Measurements from ENCODE around the gene WFDC10A. TPM values are rescaled to one million over a fixed set of nuclear protein-coding genes. Genes with fewer than 3 reads are reported as not detected.
"Not testable (repeated sequence)": the region's sequence is repeated elsewhere in the genome, so short reads cannot be mapped to it uniquely, and the experiment has no call there.

WFDC10A gene
- total and polyA plus RNA-seq, 2 experiments from 2014 or later: not detected

DNA sequence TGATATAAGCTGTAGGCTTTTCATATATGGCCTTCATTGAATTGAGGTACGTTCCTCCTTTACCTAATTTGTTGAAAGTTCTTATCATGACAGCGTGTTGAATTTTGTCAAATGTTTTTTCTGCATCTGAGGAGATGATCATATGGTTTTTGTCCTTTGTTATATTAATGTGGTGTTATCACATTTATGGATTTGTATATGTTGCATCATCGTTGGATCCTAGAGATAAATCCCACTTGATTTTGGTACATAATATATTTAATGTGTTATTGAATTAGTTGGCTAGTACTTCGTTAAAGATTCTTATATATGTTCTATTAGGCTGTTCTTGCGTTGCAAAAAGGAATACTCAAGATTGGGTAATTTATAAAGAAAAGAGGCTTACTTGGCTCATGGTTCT is 10.1 kb downstream of the WFDC10A start:
- H3K27me3 ChIP-seq (replicated peaks; ENCODE audit: insufficient read depth): peaks cover 11% of the 10 kb centered on the region; the same call in 1 of the 2 replicates
- no peak overlapping the region for H3K4me2 ChIP-seq (ENCODE audit: unreplicated experiment)
- no peak overlapping the region for H3K27ac ChIP-seq
- WGBS, 2 experiments (ENCODE audit: low coverage in 1 of 2, low lambda C conversion rate in 2 of 2, missing lambda C conversion rate in 2 of 2): 25 to 31% methylated on average over 5 of the region's 5 CpGs
- in situ Hi-C loops (cut with MboI): no loop called here
- H2AFZ ChIP-seq: no peak overlapping the region
- H3K4me3 ChIP-seq: no peak overlapping the region
- no peaks in the 10 kb centered on the region for H3K9me3 ChIP-seq (ENCODE audit: low read depth)
- no peak for DNase-seq
- H3K9ac ChIP-seq: no peak overlapping the region
- no peaks in the 10 kb centered on the region for H3K4me1 ChIP-seq (ENCODE audit: insufficient read depth)
- H3F3A ChIP-seq (ENCODE audit: insufficient read depth): no peaks in the 10 kb centered on the region
- H3K36me3 ChIP-seq (ENCODE audit: low read depth): no peaks in the 10 kb centered on the region
- TF ChIP-seq EZH2 (IDR thresholded peaks at IDR 0.05; ENCODE audit: insufficient read depth, poor library complexity, severe bottlenecking): no peak
- TF ChIP-seq EZH2phosphoT487 (IDR thresholded peaks at IDR 0.05; ENCODE audit: insufficient read depth, low read depth): no peak
- H3K79me2 ChIP-seq (ENCODE audit: insufficient read depth): no peaks in the 10 kb centered on the region
- H4K20me1 ChIP-seq (ENCODE audit: insufficient read depth): no peaks in the 10 kb centered on the region
- H3K9me2 ChIP-seq (ENCODE audit: insufficient read depth): no peaks in the 10 kb centered on the region; the same call in 1 of the 2 replicates

DNA sequence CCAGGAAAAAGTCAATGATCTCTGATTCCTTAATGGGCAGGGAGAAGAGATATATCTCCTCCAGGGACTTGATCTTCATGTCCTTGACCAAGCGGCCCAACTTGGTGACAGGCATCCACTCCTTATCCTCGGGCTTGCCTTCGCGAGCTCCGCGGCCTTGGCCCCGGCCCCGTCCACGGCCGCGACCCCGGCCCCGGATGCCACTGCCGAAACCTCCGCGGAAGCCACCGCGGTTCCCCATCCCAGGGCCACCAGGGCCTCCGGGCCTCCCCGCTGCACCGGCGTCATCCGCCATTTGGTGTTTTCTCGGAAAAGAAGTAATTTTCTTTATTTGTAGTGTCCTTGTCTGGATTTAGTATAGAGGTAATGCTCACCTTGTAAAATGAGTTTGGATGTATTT is 11.5 kb downstream of the WFDC10A start:
- WGBS, 2 experiments (ENCODE audit: low coverage in 1 of 2, low lambda C conversion rate in 2 of 2, missing lambda C conversion rate in 2 of 2): 87 to 94% methylated on average over 5 to 24 of the region's 24 CpGs
- H3F3A ChIP-seq (ENCODE audit: insufficient read depth); H3K27ac ChIP-seq: not testable (repeated sequence)

DNA sequence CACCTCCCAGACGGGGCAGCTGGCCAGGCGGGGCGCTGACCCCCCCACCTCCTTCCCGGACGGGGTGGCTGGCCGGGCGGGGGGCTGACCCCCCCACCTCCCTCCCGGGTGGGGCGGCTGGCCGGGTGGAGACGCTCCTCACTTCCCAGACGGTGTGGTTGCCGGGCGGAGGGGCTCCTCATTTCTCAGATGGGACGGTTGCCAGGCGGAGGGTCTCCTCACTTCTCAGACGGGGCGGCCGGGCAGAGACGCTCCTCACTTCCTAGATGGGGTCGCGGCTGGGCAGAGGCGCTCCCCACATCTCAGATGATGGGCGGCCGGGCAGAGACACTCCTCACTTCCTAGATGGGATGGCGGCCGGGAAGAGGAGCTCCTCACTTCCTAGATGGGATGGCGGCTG is 16.3 kb downstream of the WFDC10A start:
- H3K27me3 ChIP-seq (replicated peaks; ENCODE audit: insufficient read depth); H3K4me3 ChIP-seq; in situ Hi-C loops (cut with MboI); H3K36me3 ChIP-seq (ENCODE audit: low read depth); H3K9me2 ChIP-seq (ENCODE audit: insufficient read depth); DNase-seq; H3K4me2 ChIP-seq (ENCODE audit: unreplicated experiment); H3K79me2 ChIP-seq (ENCODE audit: insufficient read depth); H3F3A ChIP-seq (ENCODE audit: insufficient read depth); H2AFZ ChIP-seq; H3K9ac ChIP-seq; H4K20me1 ChIP-seq (ENCODE audit: insufficient read depth); H3K27ac ChIP-seq; H3K9me3 ChIP-seq (ENCODE audit: low read depth); H3K4me1 ChIP-seq (ENCODE audit: insufficient read depth): not testable (repeated sequence)
- 79 to 98% methylated on average over 9 to 18 of the region's 28 CpGs for WGBS, 2 experiments (ENCODE audit: low coverage in 1 of 2, low lambda C conversion rate in 2 of 2, missing lambda C conversion rate in 2 of 2)

More for the DNA sequence above, 11.5 kb downstream of the WFDC10A start:
- H3K9ac ChIP-seq; H3K9me2 ChIP-seq (ENCODE audit: insufficient read depth); H3K79me2 ChIP-seq (ENCODE audit: insufficient read depth); H3K4me2 ChIP-seq (ENCODE audit: unreplicated experiment); in situ Hi-C loops (cut with MboI); DNase-seq; H3K36me3 ChIP-seq (ENCODE audit: low read depth); H3K9me3 ChIP-seq (ENCODE audit: low read depth); H3K4me1 ChIP-seq (ENCODE audit: insufficient read depth); H2AFZ ChIP-seq; H4K20me1 ChIP-seq (ENCODE audit: insufficient read depth); H3K4me3 ChIP-seq: not testable (repeated sequence)
- H3K27me3 ChIP-seq (replicated peaks; ENCODE audit: insufficient read depth): peaks cover 11% of the 10 kb centered on the region; the same call in 1 of the 2 replicates

DNA sequence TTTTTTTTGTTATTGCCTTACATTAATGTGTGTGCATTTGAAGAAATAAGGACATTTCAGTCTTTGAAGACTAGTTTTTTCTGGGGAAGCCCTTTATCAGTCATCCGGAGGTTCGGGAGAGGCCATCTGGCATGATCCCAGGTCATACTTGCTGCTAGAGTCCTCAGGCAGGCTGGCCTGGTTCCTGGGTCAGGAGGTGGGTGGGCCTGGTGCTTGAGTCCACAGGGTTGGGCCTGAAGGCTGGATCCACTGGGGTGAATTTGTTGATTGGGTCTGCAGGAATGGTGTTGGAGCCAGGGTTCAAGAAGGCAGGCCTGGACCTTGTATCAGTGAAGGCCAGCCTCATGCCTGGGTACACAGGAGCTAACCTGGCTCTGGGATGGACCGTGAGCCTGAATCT is 17.3 kb downstream of the WFDC10A start:
- Histone ChIP-seq H4K20me1 (ENCODE audit: insufficient read depth) (no peaks in the 10 kb centered on the region), H3K9ac (no peak overlapping the region), H3K27ac (no peak overlapping the region), H3K79me2 (ENCODE audit: insufficient read depth) (no peaks in the 10 kb centered on the region), H3K4me2 (ENCODE audit: unreplicated experiment) (no peak overlapping the region), H3K36me3 (ENCODE audit: low read depth) (no peaks in the 10 kb centered on the region), H3K27me3 (replicated peaks; ENCODE audit: insufficient read depth) (no peaks in the 10 kb centered on the region; the same call in 1 of the 2 replicates), H3K9me3 (ENCODE audit: low read depth) (no peaks in the 10 kb centered on the region), H3K4me3 (no peak overlapping the region), H3K9me2 (ENCODE audit: insufficient read depth) (no peaks in the 10 kb centered on the region), H3K4me1 (ENCODE audit: insufficient read depth) (no peaks in the 10 kb centered on the region), H3F3A (ENCODE audit: insufficient read depth) (no peaks in the 10 kb centered on the region), H2AFZ (no peak overlapping the region)
- no peak for DNase-seq
- WGBS, 2 experiments (ENCODE audit: low coverage in 1 of 2, low lambda C conversion rate in 2 of 2, missing lambda C conversion rate in 2 of 2): 56 to 61% methylated on average over 3 of the region's 3 CpGs
- TF ChIP-seq EZH2phosphoT487 (IDR thresholded peaks at IDR 0.05; ENCODE audit: insufficient read depth, low read depth): no peak
- no peak for TF ChIP-seq EZH2 (IDR thresholded peaks at IDR 0.05; ENCODE audit: insufficient read depth, poor library complexity, severe bottlenecking)
- in situ Hi-C loops (cut with MboI): no loop called here

DNA sequence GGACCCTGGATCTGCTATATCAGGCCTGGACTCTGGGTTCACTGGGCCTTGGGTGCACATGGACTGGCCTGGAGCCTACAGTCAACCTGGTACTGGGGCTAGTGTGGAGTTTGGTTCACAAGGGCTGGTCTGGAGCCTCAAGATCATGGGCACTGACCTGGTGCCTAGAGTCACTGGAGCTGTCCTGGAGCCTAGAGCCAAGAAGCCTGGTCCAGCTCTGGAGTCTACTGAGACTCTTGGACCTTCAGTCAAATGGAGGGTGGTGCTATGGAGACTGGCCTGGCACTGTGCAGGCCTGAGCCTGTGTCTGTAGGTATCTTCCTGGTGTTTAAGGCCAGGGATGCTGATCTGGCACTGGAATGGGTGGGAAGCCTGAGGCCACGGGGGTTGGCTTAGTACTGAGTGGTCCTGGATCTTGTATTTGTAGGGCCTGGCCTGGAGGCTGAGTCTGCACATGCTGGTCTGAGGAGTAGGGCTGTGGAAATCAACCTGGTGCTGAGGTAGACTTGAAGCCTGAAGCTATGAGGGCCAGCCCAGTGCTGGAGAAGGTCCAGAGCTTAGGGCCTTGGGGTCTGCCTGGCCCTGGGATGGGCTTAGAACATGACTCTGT is 18.0 kb downstream of the WFDC10A start:
- no peak for DNase-seq
- Histone ChIP-seq H3K27me3 (replicated peaks; ENCODE audit: insufficient read depth) (no peaks in the 10 kb centered on the region; the same call in 1 of the 2 replicates), H4K20me1 (ENCODE audit: insufficient read depth) (no peaks in the 10 kb centered on the region), H2AFZ (no peak overlapping the region), H3K79me2 (ENCODE audit: insufficient read depth) (no peaks in the 10 kb centered on the region), H3K9ac (no peak overlapping the region), H3K4me2 (ENCODE audit: unreplicated experiment) (no peak overlapping the region), H3K27ac (no peak overlapping the region), H3K36me3 (ENCODE audit: low read depth) (no peaks in the 10 kb centered on the region), H3K4me3 (no peak overlapping the region), H3K4me1 (ENCODE audit: insufficient read depth) (no peaks in the 10 kb centered on the region), H3F3A (ENCODE audit: insufficient read depth) (no peaks in the 10 kb centered on the region), H3K9me3 (ENCODE audit: low read depth) (no peaks in the 10 kb centered on the region), H3K9me2 (ENCODE audit: insufficient read depth) (no peaks in the 10 kb centered on the region)
- in situ Hi-C loops (cut with MboI): no loop called here
- TF ChIP-seq EZH2phosphoT487 (IDR thresholded peaks at IDR 0.05; ENCODE audit: insufficient read depth, low read depth) (no peak), EZH2 (IDR thresholded peaks at IDR 0.05; ENCODE audit: insufficient read depth, poor library complexity, severe bottlenecking) (no peak)
- WGBS, 2 experiments (ENCODE audit: low coverage in 1 of 2, low lambda C conversion rate in 2 of 2, missing lambda C conversion rate in 2 of 2): 0% methylated on average over 1 of the region's 1 CpG
